HuH-7 (cell line): ENCODE data around the gene SYNDIG1.

ENCODE experiments used
- DNase-seq: peaks from one replicate; pipeline ENCODE4 v3.0.0; 2011; ENCODE audit warnings: low spot score

The SYNDIG1 gene

DNA sequence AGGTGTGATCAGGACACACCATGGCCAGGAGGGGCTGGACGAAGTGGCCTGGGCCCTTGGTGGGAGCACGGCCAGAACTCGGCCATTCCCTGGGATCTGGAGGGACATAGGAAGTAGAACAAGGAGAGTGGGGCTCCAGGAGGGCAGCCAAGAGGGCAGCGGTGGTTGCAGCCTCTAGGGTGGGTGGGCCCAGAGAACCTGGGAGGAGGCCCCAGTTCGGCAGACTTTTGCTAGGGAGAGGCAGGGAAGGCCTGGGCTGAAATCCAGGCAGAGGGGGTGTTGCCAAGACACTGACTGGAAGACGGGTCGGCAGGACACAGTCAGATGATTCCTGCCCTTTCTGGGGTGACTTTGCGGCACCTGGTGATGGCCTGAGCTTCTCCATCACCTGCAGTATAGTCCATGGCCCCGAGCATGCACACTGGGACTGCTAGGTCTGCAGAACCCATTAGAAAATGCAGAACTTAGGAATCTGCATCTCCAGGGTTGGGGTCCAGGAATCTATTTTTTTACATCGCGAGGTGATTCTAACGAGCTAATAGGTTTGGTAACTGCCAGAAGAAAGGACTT lies 224.8 kb downstream of the SYNDIG1 start:
- no peak for DNase-seq

DNA sequence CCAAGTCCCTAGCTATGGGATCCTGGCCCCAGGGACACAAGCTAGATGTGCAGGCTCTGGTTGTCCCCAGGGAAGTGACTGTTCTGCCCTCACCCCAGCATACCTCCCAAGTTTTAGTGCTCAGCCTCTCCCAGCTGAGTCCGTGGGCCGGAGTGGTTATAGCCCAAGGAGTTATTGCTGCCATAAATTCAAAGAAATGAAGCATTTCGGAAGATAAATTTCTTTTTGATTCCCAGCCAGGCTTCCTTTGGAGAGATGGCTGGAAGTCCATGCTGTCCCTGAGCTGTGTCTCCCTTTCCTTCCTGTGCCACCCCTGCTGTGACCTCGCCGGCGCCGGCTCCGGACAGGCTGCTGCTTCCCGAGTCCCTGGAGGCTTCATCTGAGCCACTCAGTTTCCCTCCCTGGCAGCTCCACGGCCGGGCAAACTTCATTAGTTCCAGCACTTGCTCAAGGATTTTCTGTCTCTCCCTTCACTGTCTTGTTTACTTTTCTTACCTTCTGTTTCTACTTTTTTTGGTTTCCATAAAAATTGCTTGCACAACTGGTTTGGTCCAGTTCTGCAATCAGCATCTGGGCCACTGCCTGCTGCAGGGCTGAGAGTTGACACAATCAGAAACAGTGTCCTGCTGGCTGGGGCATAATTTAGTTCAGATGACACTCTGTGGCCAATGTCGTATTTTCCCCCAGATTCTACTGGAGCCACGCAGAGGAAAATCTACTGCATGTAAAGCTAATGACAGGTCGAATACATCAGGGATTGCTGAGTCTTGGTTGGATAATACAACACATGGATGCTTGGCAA lies 225.5 kb downstream of the SYNDIG1 start:
- DNase-seq: no peak

DNA sequence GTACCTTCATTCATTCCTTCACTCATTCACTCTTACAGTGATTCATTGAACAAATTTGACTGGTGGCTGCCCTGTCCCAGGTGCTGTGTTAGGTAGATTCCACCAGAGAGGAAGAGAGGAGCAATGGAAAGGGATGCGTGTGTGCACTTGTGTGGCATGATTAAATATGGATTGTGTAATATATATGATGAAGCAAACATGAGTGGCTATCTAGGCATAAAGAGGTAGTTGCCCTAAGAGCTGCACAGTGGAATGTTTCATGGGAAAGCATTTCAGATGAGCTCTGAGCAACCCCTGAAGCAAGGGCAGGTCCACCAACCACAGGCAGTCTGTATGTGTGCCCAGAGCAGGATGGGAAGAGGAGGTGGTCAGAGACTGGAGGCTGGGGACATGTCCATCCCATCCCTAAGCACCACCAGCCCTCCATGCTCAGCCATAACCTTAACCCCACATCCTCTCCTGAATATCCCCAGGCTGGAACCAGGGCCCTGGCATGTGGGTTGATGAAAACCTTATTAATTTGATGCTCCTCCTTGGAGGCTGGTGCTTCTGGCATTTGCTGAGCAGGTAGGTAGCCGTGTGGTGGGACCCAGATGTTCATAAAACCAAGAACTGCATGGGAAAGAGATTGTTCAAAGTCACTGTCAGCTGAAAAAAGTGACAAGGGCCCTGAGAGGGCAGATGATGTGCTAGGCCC lies 226.2 kb downstream of the SYNDIG1 start:
- no peak for DNase-seq

DNA sequence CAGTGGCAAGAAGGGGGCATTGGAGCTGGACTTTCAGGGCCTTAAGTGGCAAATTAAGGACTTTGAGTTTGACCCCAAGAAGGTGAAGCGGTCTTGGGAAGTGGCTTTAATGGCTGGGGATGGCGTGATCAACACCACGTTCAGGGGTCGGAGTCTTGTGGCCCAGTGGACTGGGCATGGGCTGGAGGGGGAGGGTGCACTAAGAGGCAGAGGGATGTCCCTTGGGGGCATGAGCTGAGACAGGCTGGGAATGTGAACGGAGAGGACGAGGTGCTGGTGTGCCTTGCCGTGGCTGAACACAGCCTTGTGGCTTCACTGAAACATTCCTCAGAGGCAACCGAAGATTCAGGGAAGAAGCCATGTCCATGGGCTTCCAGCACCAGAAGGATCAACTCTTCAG lies 227.0 kb downstream of the SYNDIG1 start:
- no peak for DNase-seq

DNA sequence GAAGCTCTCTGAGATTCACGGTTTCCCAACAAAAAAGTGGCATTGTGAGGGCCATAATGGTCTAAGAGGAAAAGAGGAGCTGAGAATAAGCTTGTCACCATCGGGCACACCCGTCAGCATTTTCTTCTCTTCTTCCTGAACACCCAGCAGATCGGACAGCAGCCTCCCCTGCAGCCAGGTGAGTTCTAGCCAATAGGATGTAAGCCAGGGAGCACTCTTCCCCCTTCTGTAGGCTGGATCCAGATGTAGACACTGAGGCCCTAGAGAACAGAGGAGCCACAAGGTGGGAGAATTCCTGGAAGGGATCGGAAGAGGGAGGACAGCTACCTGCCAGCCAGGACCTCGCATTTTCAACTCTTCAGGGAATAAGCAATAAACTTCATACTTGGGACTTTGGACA lies 228.0 kb downstream of the SYNDIG1 start:
- no peak for DNase-seq

DNA sequence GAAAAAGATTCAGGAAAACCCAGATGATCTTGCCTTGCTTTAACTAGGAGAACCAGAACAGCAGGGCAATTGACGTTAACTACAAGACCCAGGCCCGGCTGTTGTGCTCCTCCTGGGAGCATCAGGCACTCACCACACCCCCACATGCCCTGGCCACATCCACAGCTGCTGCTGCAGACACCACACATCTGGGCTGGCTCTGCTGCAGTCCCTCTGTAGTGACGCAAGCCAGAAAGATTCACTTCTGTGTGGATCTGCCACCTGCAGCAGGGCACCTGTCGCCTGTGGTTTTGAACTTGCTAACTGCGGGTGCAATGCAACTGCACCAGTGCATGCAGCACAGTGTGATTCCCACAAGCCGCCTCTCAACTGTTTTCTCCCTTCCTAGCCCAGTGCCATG lies 228.8 kb downstream of the SYNDIG1 start:
- DNase-seq: no peak

DNA sequence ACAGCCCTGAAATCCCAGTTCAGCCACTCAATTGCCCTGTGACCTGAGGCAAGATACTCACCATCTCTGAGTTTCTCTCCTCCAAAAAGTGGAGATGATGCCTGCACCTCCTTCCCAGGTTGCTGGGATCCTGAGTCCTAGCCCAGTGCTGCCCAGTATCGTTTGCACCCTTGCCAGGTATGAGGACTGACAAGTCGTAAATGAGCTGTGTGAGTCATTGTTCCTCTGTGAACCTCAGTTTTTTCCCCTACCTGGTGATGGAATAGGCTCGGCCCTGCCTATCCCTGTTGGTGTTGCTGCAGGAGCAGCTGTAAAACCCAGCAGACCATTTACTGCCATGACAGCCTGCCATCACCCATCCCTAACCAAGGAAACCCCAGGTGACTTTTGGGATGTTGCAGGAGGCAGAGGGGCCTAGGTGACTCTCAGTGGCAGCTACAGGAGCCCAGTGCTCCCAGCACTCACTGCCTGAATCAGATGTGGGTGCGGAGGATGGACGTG lies 229.3 kb downstream of the SYNDIG1 start:
- DNase-seq: no peak

DNA sequence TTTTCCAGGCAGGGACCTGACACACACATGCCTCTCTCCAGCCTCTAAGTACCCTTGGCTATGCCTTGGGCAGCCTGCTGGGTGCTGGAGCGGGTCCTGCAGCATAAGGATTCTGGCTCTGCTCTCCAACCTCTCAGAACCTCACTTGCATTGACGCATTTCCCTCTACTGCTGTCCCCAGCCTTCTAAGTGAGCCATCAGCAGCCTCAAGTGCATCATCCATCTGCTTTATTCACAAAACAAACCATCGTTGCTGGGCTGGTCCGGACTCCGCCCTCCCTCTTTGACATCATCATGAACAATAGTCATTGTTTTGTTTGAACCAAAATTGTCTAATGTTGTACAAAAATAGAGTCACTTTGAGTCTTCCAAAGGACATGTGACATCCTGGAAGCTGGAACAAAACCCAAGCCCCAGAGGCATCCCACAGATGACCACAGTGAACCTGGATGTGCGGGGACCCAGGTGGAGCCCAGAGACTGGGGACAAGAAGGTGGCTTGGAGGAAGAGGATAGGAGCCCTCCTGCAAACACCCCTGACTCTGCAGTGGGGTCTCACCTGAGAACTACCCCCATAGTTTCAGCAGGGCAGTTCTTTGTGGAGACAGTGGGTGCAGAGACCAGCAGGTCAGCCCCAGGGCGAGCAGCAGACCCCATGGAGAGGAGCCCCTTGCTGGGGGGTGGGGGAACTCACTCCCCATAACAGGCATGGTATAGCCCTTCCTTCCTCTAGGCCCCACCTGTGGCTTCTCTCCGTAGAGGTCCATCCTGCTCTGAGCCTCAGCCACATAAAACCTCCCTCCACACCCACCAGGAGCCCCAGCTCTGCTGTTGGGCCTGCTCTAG lies 230.1 kb downstream of the SYNDIG1 start:
- DNase-seq: no peak

DNA sequence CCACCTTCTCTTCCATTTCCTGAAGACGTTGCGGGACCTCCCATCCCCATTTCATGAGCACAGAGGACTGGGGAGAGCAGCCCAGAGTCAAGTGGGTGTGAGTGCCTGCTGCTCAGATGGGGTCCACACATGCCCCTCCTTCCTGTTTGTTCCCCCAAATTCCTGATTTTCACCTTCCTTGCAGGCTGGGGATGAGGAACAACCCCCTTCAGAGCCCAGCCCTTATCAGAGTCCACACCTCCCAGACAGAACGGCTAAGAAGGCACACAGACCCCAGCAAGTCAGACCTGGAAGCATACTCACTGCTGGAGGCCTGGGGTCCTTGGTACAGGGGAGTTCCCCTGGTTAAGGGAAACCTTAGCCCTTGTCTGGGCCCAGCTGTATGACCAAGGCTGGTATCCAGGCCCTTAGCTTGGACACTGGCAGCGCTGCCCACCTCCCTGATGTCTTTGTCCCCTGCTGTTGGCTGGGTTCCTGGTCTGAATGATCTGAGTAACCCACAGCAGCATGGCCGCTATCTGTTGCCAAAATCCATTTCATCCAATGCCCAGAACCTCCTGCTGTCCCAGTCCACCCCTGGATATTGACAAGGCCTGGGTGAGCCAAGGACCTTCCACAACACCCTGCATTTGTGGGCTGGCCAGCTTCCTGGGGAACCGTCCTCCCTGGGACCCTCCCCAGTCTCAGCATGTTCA lies 230.9 kb downstream of the SYNDIG1 start:
- no peak for DNase-seq

DNA sequence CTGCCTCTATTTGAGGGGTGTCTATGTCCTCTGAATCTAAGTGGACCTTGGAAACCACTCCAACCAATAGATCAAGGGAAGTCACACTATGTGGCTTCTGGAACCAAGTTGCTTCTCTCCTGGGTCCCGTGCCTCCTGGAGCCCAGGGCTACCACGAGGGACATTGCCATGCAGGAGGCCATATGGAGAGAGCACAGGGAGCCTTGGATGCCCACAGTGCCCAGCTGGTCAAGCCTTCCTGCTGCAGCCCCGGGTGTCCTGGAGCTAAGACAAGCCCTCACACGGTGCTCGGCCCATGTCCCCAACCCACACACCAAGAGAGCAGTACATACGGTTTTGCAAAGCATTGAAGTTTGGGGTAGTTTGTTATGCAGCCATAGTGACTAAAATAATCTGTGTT lies 231.6 kb downstream of the SYNDIG1 start:
- DNase-seq: no peak

DNA sequence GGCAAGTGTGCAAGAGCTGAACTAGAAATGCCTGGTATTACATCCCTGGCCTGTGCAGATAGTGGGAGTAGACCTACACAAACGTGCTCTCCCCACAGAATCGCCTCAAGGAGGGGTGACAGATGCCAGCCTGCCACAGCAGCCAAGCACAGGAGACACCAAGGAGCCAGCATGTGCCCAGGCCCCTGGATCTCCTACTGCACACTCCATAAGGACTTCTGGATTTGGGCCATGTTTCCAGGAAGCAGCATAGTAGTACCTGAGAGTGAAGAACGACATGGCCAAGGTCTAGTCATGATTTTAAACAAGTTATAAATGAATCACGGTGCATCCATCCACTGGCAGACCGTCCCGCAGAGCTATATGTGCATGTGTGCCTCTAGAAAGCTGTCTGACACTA lies 232.2 kb downstream of the SYNDIG1 start:
- no peak for DNase-seq

DNA sequence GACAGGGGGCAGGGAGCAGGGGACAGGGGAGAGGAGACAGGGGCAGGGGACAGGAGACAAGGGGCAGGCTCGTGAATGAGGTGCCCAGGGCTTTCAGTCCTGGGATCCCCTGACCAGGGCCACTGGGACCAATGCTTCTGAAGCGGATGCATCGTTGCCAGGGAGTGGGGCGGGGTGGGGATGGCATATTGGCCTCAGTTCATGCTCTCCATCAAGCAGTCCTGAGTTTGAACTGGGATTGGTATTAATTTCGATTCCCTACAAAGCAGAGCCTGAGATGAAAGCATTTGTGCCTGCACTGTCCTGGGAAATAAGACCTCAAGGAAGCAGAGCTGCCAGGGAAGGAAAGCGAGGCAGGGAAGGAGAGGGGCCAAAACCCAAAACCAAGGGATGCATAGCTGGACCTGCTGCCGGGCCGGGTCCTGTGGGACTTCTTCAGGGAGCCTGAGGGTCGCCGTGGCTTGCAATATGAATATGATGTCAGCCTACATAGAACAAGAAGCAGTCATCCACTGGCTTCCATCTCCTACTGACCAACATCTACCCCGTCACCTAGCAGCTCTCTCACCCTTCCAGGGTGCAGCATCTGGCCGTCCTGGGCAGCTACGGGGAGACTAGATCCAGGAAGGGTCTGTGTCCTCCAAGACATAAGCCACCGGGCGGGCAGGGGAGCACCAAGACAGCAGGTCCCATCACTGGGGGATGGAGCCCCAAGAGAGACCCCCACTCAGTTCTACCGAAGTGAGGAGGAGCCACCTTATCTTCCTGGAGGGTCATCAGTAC lies 233.3 kb downstream of the SYNDIG1 start:
- no peak for DNase-seq

DNA sequence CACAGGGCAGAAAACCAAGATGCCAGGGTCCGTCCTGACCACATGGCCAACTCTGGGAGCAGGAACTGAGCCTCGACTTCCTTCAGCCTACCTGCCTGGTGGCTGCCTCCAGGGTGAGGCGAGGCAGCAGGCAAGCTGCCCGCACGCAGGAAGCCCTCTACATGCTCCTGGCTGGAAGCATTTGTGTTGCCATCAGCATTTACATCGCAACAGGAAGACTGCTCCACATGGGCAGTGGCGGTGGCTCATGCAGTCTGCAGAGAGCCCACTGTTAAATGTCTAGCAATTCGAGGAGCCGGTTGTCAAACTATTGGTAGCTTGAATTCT lies 233.8 kb downstream of the SYNDIG1 start:
- no peak for DNase-seq

DNA sequence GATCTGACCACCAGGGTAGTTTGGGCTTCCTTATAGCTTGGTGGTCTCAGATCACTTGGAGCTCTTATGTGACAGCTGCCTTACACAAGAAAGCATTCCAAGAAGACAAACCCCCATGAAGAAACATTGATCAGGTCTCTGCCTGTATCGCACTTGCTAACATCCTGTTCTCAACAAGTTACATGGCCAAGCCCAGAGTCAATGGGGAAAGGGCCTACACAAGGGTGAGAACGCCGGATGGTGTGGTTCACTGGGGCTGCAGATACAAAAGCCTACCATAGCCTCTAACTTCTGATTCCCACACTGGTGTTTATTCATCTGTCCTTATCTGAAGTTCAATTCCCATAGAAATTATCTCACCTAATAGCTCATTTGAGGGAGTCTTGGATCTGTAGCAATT lies 235.5 kb downstream of the SYNDIG1 start:
- DNase-seq: no peak

DNA sequence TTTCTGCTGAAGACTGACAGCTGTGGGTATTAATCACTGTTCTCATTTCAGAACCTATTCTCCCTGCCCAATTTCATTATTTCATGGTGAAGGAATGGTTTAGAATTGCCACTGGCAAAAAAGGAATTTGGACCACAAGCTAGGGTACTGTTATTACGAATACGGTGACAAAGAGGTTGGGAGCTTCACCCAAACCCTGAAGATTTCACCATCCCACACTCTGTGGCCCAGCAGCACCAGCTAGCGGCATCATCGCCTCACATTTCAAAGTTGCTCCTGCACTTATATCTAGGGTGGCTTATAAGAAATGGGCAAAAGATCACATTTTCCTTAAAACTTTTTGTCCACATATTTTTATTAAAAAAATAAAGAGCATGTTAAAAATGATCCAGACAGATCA lies 236.1 kb downstream of the SYNDIG1 start:
- DNase-seq: no peak

DNA sequence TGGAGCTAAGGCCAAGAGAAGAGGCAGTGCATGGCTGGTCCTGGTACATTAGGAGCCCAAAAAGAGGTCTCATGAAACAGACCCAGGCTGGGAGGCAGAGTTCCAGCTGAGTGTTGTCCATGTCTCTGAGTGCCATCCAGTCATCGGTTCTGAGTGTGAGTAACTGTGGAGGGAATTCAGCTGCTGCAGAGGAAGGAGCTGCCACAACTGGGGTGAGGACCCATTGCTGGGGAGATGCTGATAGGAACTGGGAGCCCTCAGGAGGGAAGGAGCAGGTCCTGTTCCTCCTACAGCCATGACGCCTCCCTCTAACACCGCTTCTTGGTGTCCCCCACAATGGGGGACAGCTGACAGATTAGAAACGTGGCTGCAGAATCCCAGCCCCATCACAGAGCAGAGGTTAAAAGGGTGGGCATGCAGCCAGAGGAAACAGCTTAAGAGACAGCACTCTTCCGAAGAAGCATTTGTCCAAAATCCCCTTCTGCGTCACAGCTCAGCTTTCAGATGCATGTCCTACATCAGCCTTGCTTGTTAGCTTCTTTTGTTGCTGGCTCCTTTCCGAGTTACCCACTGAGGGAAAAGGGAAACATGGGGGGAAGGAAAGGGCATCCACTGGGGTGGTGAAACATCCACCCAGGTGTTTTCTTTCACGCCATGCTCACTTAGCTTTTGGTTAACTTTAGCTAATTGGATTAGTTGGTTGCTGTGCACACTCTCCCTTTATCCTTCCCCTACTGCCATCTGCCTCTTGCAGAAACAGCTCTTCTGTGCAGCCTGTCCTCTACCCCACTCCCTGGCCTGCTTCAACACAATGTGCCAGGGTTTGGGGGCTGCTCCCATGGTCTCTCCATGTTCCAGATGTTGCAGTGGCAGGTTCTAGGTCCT lies 239.2 kb downstream of the SYNDIG1 start:
- DNase-seq: no peak
